Left lung (tissue), 14 donors: ENCODE results near the gene GOT2. TPM values are rescaled to one million over a fixed set of nuclear protein-coding genes. Genes with fewer than 3 reads are reported as not detected.
A peak's percentile ranks its signal among the peaks of the same experiment; 100 is the strongest.
"Not testable (repeated sequence)": the region's sequence is repeated elsewhere in the genome, so short reads cannot be mapped to it uniquely, and the experiment has no call there.

ENCODE experiments used
- ATAC-seq: fragments of 200-7000 bp; cut with Tn5 transposase; one replicate; pipeline ENCODE4 v1.9.1; 2020; ENCODE audit warnings: moderate library complexity
- DNase-seq, 4 donors: peaks; one replicate each; pipeline ENCODE4 v3.0.0-alpha.2; 2013 to 2020
- H3K27ac ChIP-seq, 2 donors: fragments of 200-600 bp; sonication (generic) in 1 of 2; one replicate each; pipeline versions ENCODE4 v1.5.0 to v1.8.0; 2020 to 2021
- H3K27me3 ChIP-seq, 2 donors: fragments of 200-600 bp; sonication (generic) in 1 of 2; one replicate each; pipeline versions ENCODE4 v1.5.0 to v1.8.0; 2020 to 2021
- H3K36me3 ChIP-seq, 2 donors: fragments of 200-600 bp; sonication (generic) in 1 of 2; one replicate each; pipeline versions ENCODE4 v1.5.0 to v1.8.0; 2020 to 2021
- H3K4me1 ChIP-seq, 2 donors: fragments of 200-600 bp; one replicate each; pipeline ENCODE4 v1.8.0; 2021
- H3K4me3 ChIP-seq, 2 donors: fragments of 200-600 bp; sonication (generic) in 1 of 2; one replicate each; pipeline versions ENCODE4 v1.5.0 to v1.8.0; 2020 to 2021; ENCODE audit warnings: mild to moderate bottlenecking in 1 of 2
- H3K9me3 ChIP-seq, 2 donors: fragments of 200-600 bp; sonication (generic) in 1 of 2; one replicate each; pipeline versions ENCODE4 v1.5.0 to v1.8.0; 2020 to 2021
- intact Hi-C, 2 donors: fragments of 100-400 bp; cut with DNase I; formaldehyde crosslinking; loops; one replicate each; pipeline versions ENCODE4 v1.11.2 to v1.14.2; 2022
- long read RNA-seq, 12 donors: library from polyadenylated mRNA in 2 of 12; unstranded in 2 of 12; transcript quantifications; one replicate each; pipeline ENCODE4 v2.0.0 and lab custom pipeline, GENCODE V29; 2019 to 2026
- polyA plus RNA-seq, 6 donors: library from polyadenylated mRNA; unstranded; fragments of 120-200 nt; gene quantifications; one replicate each; pipeline ENCODE4 v1.2.1, GENCODE V29; 2013; ENCODE audit not compliant: insufficient read length in 6 of 6
- total RNA-seq, 2 donors: library from RNA; stranded (reverse); fragmentation: NEBNext Ultra II Directional; extraction: Animal tissue kit (Norgen Biotek cat#: 25700); gene quantifications; one replicate each; pipeline ENCODE4 v1.2.1, GENCODE V29; 2021
- TF ChIP-seq, protein P1 (sequence below), 2 donors: fragments of 200-600 bp; sonication (generic) in 1 of 2; IDR thresholded peaks; one replicate each; pipeline versions ENCODE4 v1.5.0 to v1.8.0; 2021; ENCODE audit warnings: antibody characterized with exemption in 2 of 2
- donor health status: DM: no; HTN: yes; CAD: no.
- donor health status: DM: no; HTN: no; CAD: no.

The GOT2 gene
- 10 to 100 TPM; 61.2 to 70.5 TPM for total RNA-seq
- polyA plus RNA-seq = 10 to 100 TPM; 51.9 to 58.9 (median 55.7) TPM
- long read RNA-seq, donor 1, transcript GOT2-201 (10 exons, 2,462 nt) = major isoform, 14 of 24 reads
- long read RNA-seq, donor 1, partial matches to known transcripts = 6 of 24 reads
- long read RNA-seq, donor 1, other reads (novel, unspliced or antisense) = 0 of 24 reads
- long read RNA-seq, donor 2, transcript GOT2-201 (10 exons, 2,462 nt) = major isoform, 13 of 20 reads
- long read RNA-seq, donor 2, partial matches to known transcripts = 5 of 20 reads
- long read RNA-seq, donor 2, other reads (novel, unspliced or antisense) = 0 of 20 reads
- long read RNA-seq, donor 3, transcript GOT2-201 (10 exons, 2,462 nt) = major isoform, 14 of 14 reads
- long read RNA-seq, donor 3, partial matches to known transcripts = 0 of 14 reads
- long read RNA-seq, donor 3, other reads (novel, unspliced or antisense) = 0 of 14 reads
- long read RNA-seq, donor 4, transcript GOT2-201 (10 exons, 2,462 nt) = major isoform, 18 of 20 reads
- long read RNA-seq, donor 4, partial matches to known transcripts = 2 of 20 reads
- long read RNA-seq, donor 4, other reads (novel, unspliced or antisense) = 0 of 20 reads
- long read RNA-seq, donor 5, transcript GOT2-201 (10 exons, 2,462 nt) = major isoform, 10 of 12 reads
- long read RNA-seq, donor 5, partial matches to known transcripts = 0 of 12 reads
- long read RNA-seq, donor 5, other reads (novel, unspliced or antisense) = 0 of 12 reads
- long read RNA-seq, donor 6, transcript GOT2-201 (10 exons, 2,462 nt) = major isoform, 8 of 10 reads
- long read RNA-seq, donor 6, partial matches to known transcripts = 0 of 10 reads
- long read RNA-seq, donor 6, other reads (novel, unspliced or antisense) = 0 of 10 reads
- long read RNA-seq, donor 7, transcript GOT2-201 (10 exons, 2,462 nt) = major isoform, 9 of 23 reads
- long read RNA-seq, donor 7, partial matches to known transcripts = 14 of 23 reads
- long read RNA-seq, donor 7, other reads (novel, unspliced or antisense) = 0 of 23 reads
- long read RNA-seq, donor 8, transcript GOT2-201 (10 exons, 2,462 nt) = major isoform, 14 of 14 reads
- long read RNA-seq, donor 8, partial matches to known transcripts = 0 of 14 reads
- long read RNA-seq, donor 8, other reads (novel, unspliced or antisense) = 0 of 14 reads
- long read RNA-seq, donor 9 = 0 reads
- long read RNA-seq, donor 10, transcript GOT2-201 (10 exons, 2,462 nt) = major isoform, 32 of 34 reads
- long read RNA-seq, donor 10, partial matches to known transcripts = 1 of 34 reads
- long read RNA-seq, donor 10, other reads (novel, unspliced or antisense) = 1 of 34 reads
- long read RNA-seq, donor 11 = 0 reads
- long read RNA-seq, donor 12, partial matches to known transcripts = 0 of 3 reads
- long read RNA-seq, donor 12, other reads (novel, unspliced or antisense) = 0 of 3 reads

- H3K4me1 ChIP-seq = peaks cover 13 to 24% of the 10 kb centered on the region in 2 donors
- ATAC-seq (peak; percentile 99), DNase-seq (peak; percentile 66 to 97 (median 84))
- no peaks in the 10 kb centered on the region for H3K36me3 ChIP-seq
- H3K27ac ChIP-seq = peak within 1 kb of the TSS; percentile 65 to 74
- TF ChIP-seq, protein P1, sequence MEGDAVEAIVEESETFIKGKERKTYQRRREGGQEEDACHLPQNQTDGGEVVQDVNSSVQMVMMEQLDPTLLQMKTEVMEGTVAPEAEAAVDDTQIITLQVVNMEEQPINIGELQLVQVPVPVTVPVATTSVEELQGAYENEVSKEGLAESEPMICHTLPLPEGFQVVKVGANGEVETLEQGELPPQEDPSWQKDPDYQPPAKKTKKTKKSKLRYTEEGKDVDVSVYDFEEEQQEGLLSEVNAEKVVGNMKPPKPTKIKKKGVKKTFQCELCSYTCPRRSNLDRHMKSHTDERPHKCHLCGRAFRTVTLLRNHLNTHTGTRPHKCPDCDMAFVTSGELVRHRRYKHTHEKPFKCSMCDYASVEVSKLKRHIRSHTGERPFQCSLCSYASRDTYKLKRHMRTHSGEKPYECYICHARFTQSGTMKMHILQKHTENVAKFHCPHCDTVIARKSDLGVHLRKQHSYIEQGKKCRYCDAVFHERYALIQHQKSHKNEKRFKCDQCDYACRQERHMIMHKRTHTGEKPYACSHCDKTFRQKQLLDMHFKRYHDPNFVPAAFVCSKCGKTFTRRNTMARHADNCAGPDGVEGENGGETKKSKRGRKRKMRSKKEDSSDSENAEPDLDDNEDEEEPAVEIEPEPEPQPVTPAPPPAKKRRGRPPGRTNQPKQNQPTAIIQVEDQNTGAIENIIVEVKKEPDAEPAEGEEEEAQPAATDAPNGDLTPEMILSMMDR (IDR thresholded peaks at IDR 0.05) = peak; percentile 83 to 90
- intact Hi-C loops = no loop called here
- H3K27me3 ChIP-seq = no peaks in the 10 kb centered on the region
- peak within 1 kb of the TSS; percentile 86 to 98 for H3K4me3 ChIP-seq
- H3K9me3 ChIP-seq = no peaks in the 10 kb centered on the region
These were observed at the start of gene GOT2 for GRCh38 chr16:58733671-58734458. TSS of gene GOT2 (minus strand) at chr16:58734316. CDS start at chr16:58734228, 88 bp downstream.

DNA sequence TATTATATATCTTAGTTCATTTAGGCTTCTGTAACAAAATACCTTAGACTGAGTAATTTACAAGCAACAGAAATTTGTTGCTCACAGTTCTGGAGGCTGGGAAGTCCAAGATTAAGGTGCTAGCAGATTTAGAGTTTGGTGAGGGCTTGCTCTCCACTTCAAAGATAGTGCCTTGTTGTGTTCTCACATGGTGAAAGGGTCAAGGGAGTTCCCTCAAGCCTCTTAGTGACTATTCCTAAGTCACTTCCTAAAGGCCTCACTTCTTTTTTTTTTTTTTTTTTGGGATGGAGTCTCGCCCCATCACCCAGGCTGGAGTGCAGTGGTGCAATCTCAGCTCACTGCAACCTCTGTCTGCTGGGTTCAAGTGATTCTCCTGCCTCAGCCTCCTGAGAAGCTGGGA is 45.2 kb upstream of the GOT2 start:
- H3K36me3 ChIP-seq, DNase-seq, H3K27ac ChIP-seq, ATAC-seq, H3K27me3 ChIP-seq, H3K4me1 ChIP-seq, intact Hi-C loops, H3K9me3 ChIP-seq, H3K4me3 ChIP-seq: not testable (repeated sequence)

- no peak overlapping the region for H3K27ac ChIP-seq
- TF ChIP-seq, protein P1 (IDR thresholded peaks at IDR 0.05) = no peak
- ATAC-seq = no peak
- DNase-seq = no peak
- H3K36me3 ChIP-seq = no peaks in the 10 kb centered on the region
- H3K4me1 ChIP-seq = no peaks in the 10 kb centered on the region
- H3K27me3 ChIP-seq = no peaks in the 10 kb centered on the region
- no peaks in the 10 kb centered on the region for H3K9me3 ChIP-seq
- H3K4me3 ChIP-seq = no peak overlapping the region
- intact Hi-C loops = no loop called here
These were observed 39.8 kb upstream of the GOT2 start for GRCh38 chr16:58773870-58774269.

DNA sequence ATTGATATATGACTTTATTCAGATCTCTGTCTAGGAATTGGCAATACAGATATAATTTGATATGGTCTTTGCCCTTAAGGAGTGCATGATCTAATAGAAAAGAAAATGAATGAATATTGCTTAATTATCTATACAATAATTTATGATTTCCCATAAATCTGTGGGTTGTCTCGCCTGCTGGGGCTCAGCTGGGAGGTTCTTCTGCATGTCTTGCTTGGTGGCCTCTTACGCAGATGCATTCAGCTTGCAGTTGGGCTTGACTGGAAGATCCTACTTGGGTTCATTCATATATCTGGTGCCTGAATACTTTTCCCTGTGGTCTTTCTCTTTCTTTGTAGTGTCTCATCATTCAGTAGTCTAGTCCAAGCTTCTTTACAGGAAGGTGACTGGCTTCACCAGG is 34.0 kb upstream of the GOT2 start:
- intact Hi-C loops = no loop called here
- no peaks in the 10 kb centered on the region for H3K36me3 ChIP-seq
- H3K27ac ChIP-seq = no peak overlapping the region
- no peak for DNase-seq
- no peaks in the 10 kb centered on the region for H3K9me3 ChIP-seq
- ATAC-seq = no peak
- no peak overlapping the region for H3K4me3 ChIP-seq
- TF ChIP-seq, protein P1 (IDR thresholded peaks at IDR 0.05) = no peak
- no peaks in the 10 kb centered on the region for H3K4me1 ChIP-seq
- no peaks in the 10 kb centered on the region for H3K27me3 ChIP-seq
